DMS 273 (cell line): ENCODE measurements around the gene FOXI1.
"Not testable (repeated sequence)": the region's sequence is repeated elsewhere in the genome, so short reads cannot be mapped to it uniquely, and the experiment has no call there.

Experiments
- DNase-seq: peaks from one replicate; lab custom pipeline; 2025; ENCODE audit not compliant: unreplicated experiment; lab: John Stamatoyannopoulos, UW

Gene FOXI1

DNA sequence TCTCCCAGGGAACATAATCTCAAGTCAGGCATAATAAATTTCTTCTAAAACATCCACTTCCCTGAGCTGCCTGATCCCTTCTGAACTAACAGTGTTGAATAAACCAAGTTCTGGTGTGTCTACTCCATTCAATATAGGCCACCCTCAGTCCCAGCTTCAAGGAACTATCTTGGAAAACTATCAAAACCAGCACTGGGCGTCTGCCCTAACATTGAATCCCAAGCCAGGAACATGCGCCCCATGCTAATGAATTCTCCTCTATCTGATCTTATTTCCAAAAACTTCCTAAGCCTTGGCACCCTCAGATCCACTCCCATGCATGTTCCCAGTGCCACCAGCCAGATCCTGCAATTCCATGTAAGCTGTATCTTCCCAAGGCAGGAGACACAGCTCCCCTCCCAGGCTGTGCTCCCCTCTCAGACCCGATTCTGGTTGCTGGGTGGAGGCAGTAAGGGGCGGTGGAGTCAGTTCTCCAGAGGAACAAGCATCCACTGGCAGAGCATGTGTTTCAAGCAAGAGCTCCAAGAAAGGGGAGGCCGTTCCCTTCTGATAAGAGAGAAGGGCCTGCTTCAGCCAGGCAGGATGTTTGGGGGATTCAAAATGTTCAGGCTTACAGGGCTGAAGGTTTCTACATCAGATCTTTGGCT, 13.1 kb upstream of the FOXI1 start:
- no peak for DNase-seq

DNA sequence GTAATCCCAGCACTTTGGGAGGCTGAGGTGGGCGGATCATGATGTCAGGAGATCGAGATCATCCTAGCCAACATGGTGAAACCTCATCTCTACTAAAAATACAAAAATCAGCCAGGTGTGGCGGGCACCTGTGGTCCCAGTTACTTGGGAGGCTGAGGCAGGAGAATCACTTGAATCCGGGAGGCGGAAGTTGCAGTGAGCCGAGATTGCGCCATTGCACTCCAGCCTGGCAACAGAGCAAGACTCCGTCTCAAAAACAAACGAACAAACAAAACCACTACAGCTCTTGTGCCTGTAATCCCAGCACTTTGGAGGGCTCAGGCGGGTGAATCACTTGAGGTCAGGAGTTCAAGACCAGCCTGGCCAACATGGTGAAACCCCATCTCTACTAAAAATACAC, 11.4 kb upstream of the FOXI1 start:
- DNase-seq = not testable (repeated sequence)

GRCh38 chr5:170095646-170096045, 10.1 kb upstream of the FOXI1 start:
- no peak for DNase-seq

GRCh38 chr5:170097934-170098333, 7.8 kb upstream of the FOXI1 start:
- DNase-seq = no peak

DNA sequence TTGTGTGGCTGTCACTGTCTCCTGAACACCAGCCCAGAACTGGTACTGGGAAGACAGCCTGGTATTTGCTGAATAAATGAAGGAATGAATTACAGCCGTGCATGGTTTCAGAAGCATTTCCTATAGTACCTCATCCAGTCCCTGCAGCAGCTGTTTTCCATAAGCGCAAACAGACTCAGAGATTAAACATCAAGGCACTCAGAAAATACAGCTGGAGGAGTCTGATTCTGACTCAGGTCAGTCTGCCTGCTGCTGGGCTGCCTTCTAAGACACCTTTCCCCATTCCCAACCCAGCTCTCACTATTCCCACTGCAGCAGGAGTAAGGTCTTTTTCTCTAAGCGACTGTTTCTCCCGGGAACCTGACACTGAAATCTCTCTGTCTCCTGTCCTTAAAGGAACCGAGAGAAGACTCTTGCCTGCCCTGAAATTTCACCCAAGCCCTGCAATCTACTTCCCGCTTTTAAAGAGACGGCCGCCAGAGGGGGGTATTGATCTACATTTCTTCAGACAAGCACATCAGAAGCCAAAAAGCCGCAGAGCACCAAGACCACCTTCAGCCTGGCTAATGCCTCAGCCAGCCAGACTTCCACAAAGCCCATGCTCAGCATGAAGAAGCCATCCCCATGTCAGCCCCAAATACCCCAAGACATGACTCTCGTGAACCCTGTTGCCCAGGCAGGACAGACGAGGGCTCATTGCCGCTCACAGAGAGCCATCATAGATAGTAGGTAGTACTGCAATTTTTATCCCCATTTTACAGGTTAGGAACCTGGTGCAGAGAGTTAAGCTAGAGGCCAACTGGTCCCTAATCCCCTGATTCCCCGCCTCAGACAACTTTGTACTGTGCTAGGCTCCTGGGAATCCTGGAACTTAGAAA, 5.4 kb upstream of the FOXI1 start:
- peak; percentile 88 for DNase-seq

DNA sequence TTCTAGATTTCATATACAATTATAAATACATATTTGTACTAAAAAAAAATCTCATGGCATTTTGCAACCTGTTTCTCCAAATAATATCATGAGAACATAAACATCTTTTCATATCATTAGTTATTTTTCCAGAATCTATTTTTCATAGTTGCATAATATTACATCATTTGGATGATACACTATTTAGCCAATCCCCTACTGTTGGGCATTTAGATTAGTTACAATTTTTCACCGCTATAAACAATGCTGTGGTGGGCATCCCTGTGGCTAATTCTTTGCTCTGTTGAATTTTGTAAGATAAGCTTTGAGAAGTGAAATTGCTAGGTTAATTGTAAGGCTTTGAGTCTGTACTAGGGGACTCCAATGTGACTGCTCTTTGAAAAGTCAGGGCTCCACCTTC, 2.2 kb upstream of the FOXI1 start:
- DNase-seq = no peak

DNA sequence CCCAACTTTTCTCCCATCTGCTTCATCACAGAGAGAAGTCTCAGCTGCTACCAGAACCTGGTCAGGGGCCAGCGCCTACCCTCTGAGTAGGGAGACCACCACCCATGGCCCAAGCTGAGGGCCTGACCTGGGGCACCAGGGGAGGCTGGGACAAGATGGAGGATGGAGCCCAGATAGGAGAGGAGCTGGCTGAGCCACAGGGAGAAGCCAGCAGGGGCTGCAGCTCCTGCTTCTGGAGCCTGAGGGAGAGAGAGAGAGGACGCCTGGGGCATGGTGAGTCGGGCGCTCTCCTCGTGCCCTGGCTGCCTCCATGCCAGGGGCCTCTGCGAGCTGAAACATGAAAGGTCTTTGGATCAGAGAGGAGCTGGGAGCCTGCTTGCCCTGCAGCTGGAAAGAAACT, 1.4 kb upstream of the FOXI1 start:
- no peak for DNase-seq

- DNase-seq = no peak
Observed at GRCh38 chr5:170104710-170105109, 987 bp upstream of the FOXI1 start.

GRCh38 chr5:170107674-170108073, 2.0 kb downstream of the FOXI1 start:
- DNase-seq = no peak

GRCh38 chr5:170108266-170108785, 2.6 kb downstream of the FOXI1 start:
- no peak for DNase-seq

DNA sequence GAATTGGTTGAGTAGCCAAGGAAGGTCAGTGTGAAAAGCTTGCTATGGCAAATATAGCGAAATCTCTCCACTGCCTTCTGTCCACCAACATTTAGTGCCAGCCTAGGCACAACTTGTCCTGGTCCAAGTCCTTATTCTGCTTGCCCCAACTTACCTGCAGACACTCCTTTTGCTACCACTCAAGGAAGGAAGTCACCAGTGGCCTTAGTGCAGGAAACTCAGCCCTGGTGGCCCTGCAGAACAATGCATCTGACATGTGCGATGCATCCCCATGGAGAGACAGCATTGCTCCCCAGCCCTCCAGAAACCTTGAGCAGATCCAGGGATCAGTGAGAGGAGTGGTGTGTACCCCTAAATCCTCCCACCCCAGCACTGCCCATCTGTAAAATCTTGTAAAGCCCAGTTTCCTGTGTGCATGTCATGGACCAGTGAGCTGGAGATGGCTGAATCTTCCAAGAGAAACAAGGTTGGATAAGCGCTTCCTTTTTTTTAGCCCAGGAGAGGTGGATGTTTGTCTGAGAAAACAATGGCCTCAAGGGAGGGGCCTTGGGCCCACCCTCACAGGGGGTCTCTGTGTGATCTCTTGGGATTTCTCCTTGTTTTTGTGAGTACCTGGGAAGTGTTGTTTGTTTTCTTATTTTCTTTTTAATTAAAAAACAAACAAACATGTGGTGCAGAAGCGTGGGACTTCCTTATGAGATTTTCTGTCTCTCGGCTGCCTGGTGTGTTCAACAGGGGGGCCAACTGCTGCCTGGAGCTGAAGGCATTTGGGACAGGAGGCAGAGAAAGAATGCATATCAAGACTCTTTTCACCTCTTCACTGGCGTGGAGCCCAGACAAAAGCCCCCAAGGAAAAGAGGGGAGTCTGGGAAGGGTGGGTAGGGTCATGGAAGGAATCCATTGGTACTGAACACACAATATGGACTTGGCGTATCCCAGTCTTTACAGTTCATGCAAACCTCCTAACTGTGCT, 3.6 kb downstream of the FOXI1 start:
- DNase-seq = no peak

DNA sequence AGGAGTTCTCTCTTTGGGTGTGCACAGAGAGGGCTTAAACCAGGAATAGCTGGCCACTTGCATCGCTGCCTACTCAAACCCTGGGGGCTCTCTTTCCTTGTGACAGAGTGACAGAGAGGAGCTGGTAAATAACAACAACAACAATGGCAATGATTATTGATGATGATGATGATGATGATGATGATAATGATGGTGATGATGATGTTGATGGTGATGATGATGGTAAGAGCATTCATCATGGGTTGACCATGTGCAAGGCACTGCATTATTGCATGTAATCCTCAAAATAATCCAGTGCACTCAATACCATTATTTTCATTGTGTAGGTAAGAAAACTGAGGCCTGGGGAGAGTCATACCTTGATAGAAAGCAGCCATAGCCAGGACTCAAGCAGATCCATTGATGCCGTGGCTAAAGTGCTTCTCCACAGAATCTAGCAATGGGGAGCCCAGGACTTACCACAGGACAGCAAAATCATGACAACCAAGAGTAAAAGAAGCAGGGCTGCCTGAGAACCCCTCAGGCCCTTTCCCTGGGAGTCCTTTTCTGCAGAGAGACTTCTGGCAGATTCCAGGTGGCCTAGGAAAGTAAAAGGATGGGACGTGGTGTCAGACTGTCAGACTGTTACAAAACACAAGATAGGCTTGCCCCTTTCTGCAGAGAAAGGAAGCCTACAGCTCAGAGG, 4.8 kb downstream of the FOXI1 start:
- DNase-seq = no peak

DNA sequence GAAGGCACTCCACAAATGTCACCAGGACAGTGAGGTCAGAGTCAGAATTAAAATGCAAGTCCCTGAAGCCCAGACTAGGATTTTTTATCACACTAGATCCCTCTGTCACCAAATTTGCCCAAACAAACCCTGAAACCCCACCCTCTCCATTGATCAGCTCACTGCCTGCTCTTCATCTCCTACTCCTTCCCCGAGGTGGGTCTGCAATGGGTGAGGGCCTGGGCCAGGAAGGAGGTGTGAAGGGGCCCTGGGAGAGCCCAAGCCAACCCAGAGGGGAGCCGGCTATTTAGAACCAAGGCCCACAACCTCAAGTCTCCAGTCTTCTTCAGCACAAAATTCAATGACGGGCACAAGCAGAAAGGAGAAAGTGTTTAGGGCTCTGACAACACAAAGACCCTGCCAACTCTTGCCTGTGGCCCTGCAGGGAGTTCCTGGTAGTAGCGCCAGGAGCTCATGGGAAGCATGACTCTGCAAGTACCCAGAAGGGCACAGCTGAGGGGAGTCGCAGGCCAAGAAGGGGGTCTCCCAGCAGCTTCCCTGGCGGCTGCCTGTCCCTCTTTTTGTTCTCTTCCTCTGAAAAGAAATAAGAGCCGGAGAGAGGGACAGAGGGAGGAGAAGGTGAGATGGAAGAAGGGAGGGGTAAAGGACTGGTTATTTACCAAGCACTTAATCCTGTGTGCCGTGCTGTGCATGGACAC, 5.5 kb downstream of the FOXI1 start:
- DNase-seq = no peak

DNA sequence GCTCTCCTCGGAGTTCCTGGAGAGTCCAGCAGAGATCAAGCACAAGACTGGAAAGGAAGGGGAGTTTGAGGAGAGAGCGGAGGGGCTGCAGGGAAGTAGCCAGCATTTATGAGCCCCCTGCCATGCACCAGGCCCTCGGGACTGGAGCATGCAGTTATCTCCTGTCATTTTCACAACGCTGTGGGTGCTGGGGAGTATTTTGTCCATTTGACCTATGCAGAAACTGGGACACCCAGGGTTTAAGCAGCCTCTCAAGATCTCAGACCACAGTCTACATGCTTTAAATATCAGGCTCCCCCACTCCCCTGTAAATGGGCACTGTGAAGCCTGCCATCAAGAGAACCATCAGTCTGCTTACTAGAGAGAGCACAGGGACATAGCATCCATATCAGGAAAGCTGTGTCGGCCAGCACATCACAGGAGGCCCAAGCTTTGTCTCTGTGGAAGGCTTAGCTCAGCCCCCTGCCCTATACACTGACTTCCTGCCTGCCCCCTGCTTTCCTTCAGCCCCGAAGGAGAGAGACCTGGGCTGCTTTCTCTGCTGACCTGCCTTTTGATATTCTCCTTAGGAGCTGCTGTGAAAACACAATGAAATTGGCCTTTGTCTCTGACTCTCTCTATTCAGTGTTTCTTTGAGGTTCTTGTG, 7.3 kb downstream of the FOXI1 start:
- DNase-seq = no peak

DNA sequence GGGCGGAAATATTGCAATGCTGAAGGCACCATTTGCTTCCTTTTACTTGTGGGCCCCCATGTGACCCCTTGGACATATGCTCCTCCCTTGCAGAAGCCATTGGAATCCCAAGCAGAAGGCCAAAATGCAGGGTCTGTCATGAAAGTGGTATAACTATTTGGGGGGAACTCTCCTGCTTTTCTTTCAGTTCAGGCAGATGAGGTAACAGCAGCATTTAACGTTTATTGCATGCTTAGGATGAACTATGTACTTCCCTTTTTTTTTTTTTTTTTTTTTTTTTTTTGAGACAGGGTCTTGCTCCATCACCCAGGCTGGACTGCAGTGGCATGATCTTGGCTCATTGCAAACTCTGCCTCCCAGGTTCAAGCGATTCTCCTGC, 7.8 kb downstream of the FOXI1 start:
- DNase-seq = no peak

- DNase-seq = no peak
Observed at GRCh38 chr5:170114271-170114670, 8.6 kb downstream of the FOXI1 start.

DNA sequence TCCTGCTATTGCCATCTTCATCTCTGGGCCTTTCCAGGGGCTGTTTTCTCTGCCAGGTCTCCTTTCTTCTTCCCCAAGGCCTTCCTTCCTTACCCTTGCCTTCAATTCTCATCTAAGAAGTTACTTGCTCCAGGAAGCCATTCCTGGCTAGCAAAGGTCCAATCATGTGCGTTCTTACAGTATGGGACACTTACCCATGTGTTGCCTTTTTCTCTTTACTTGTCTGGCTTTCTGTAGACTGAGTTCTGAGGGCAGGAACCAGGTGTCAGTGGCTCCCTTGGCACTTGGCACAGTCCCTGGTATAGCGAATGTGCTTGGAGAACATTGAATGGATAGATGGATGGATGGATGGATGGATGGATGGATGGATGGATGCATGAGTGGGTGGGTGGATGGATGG, 10.2 kb downstream of the FOXI1 start:
- no peak for DNase-seq

DNA sequence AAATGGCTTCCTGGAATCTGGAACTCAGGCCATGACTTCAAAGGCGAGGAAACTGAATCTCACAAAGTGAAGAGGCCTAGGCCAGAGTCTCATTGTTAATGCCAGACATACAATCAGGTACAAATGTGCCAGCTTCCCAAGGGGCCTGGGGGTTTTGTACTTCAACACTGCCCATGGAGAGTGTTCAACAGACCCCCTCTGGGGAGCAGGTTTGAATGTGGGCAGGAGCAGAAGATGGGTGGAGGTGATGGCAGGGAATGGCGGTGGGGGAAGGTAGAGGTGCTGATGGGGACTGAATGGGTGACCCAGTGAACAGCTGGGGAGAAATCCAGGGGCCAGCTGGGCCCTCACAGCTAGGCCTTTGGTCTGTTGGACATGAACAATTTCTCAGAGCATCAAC, 12.0 kb downstream of the FOXI1 start:
- no peak for DNase-seq

DNA sequence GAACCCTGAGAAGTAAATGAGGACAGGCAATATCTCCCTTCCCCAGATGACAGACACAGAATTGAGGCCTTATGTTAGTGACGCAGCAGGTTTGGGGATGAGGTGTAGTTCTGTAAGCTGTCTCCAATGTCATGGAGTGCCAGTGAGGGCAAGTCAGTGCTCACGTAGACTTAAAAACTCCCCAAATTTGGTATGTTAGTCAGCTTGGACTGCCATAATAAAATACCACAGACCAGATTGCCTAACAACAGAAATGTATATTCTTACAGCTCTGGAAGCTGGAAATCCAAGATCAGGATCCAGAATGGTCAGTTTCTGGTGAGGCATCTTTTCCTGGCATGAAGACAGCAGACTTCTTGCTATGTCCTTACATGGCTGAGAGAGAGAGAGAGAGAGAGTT, 14.9 kb downstream of the FOXI1 start:
- no peak for DNase-seq

DNA sequence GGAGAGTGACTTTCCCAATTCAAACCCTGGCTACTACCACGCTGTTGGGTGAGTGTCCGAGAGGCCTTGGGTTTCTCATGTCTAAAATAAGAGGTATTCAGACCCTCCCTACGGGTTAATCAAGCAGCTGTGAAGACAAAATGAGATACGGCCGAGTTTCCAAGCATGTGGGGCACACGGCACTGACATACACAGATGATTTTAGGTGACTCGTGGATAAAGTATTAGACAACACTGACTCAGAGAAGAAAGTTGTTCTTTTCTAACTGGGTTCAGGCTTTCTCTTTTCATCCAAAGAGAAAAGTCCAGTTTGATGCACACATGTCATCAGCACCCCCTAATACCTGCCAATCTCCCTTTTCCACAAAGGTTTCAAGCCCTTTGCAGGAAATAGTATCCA, 15.6 kb downstream of the FOXI1 start:
- no peak for DNase-seq
